Tibial artery (tissue), 4 donors: ENCODE results near the gene SYS1.
A peak's percentile ranks its signal among the peaks of the same experiment; 100 is the strongest.

ENCODE experiments used
- DNase-seq, 2 donors: peaks; one replicate each; pipeline ENCODE4 v3.0.0-alpha.2; 2019
- H3K27ac ChIP-seq, 2 donors: fragments of 200-600 bp; sonication (generic) in 1 of 2; 1 replicate in 1 of 2; 2 replicates in 1 of 2; pipeline ENCODE4 v1.5.1; 2018 to 2019; ENCODE audit warnings: mild to moderate bottlenecking in 1 of 2
- H3K27me3 ChIP-seq, 2 donors: fragments of 200-600 bp; sonication (generic) in 1 of 2; one replicate each; pipeline versions ENCODE4 v1.5.1 to v1.6.0; 2016 to 2019
- H3K36me3 ChIP-seq, 3 donors: fragments of 200-600 bp; sonication (generic) in 2 of 3; one replicate each; pipeline ENCODE4 v1.5.1; 2016 to 2019; ENCODE audit warnings: mild to moderate bottlenecking in 2 of 3
- H3K4me1 ChIP-seq, 4 donors: fragments of 200-600 bp; sonication (generic) in 2 of 4; 1 replicate in 3 of 4; 2 replicates in 1 of 4; pipeline ENCODE4 v1.5.1; 2016 to 2019
- H3K4me3 ChIP-seq, 2 donors: fragments of 200-600 bp; sonication (generic) in 1 of 2; 1 replicate in 1 of 2; 2 replicates in 1 of 2; pipeline ENCODE4 v1.5.1; 2018 to 2019; ENCODE audit warnings: mild to moderate bottlenecking in 2 of 2
- H3K9me3 ChIP-seq, 3 donors: fragments of 200-600 bp; sonication (generic) in 1 of 3; one replicate each; pipeline ENCODE4 v1.5.1; 2016 to 2019
- CTCF ChIP-seq, 2 experiments: fragments of 200-600 bp in 1 of 2; fragments of 450-650 bp in 1 of 2; IDR thresholded peaks; one replicate each; pipeline ENCODE4 v1.5.1; 2017 to 2019; ENCODE audit warnings: antibody characterized with exemption in 2 of 2, mild to moderate bottlenecking in 1 of 2, moderate library complexity in 1 of 2
- intact Hi-C: fragments of 100-400 bp; cut with DNase I; formaldehyde crosslinking; loops from one replicate; pipeline ENCODE4 v1.15.0; 2023; ENCODE audit warnings: low total_unique reads

SYS1 gene

GRCh38 chr20:45318386-45318939 is 44.5 kb upstream of the SYS1 start:
- TF ChIP-seq CTCF (IDR thresholded peaks at IDR 0.05): no peak
- peaks cover 0 to 36% of the 10 kb centered on the region in 2 donors for H3K27me3 ChIP-seq
- intact Hi-C loops: loop anchor here (5.0 kb wide), 3 partner anchors 119 to 454 kb away; no protein-coding TSS in a partner anchor

GRCh38 chr20:45318948-45319347 is 44.0 kb upstream of the SYS1 start:
- no peaks in the 10 kb centered on the region for H3K9me3 ChIP-seq
- peaks cover 0 to 31% of the 10 kb centered on the region in 2 donors for H3K27me3 ChIP-seq
- DNase-seq: no peak
- TF ChIP-seq CTCF (IDR thresholded peaks at IDR 0.05): no peak
- intact Hi-C loops: loop anchor here (5.0 kb wide), 3 partner anchors 118 to 453 kb away; no protein-coding TSS in a partner anchor
- H3K4me3 ChIP-seq: no peak overlapping the region
- no peaks in the 10 kb centered on the region for H3K36me3 ChIP-seq
- peaks cover 0 to 10% (median 3%) of the 10 kb centered on the region in 4 donors for H3K4me1 ChIP-seq
- no peak overlapping the region for H3K27ac ChIP-seq

More at GRCh38 chr20:45318386-45318939, 44.5 kb upstream of the SYS1 start:
- H3K9me3 ChIP-seq: no peaks in the 10 kb centered on the region
- no peaks in the 10 kb centered on the region for H3K36me3 ChIP-seq
- DNase-seq: no peak
- no peak overlapping the region for H3K27ac ChIP-seq
- H3K4me3 ChIP-seq: no peak overlapping the region
- peaks cover 0 to 10% (median 3%) of the 10 kb centered on the region in 4 donors for H3K4me1 ChIP-seq

- no peak for DNase-seq
- TF ChIP-seq CTCF (IDR thresholded peaks at IDR 0.05): no peak
- Histone ChIP-seq H3K27me3 (peaks cover 0 to 15% of the 10 kb centered on the region in 2 donors), H3K36me3 (peaks cover 0 to 17% (median 10%) of the 10 kb centered on the region in 3 donors), H3K27ac (no peak overlapping the region), H3K4me3 (no peak overlapping the region), H3K4me1 (peaks cover 0 to 7% (median 3%) of the 10 kb centered on the region in 4 donors), H3K9me3 (no peaks in the 10 kb centered on the region)
- intact Hi-C loops: loop anchor here (5.0 kb wide), 1 partner anchor 51 kb away; no protein-coding TSS in a partner anchor
Measured at GRCh38 chr20:45320948-45321595, 41.9 kb upstream of the SYS1 start.

- intact Hi-C loops: loop anchor here (5.0 kb wide), 1 partner anchor 49 kb away; no protein-coding TSS in a partner anchor
- Histone ChIP-seq H3K9me3 (no peaks in the 10 kb centered on the region), H3K36me3 (peaks cover 12 to 36% (median 22%) of the 10 kb centered on the region in 3 donors), H3K27ac (peak overlapping the region in 1 of 2 donors; percentile 49), H3K4me1 (no peaks in the 10 kb centered on the region), H3K4me3 (no peak overlapping the region), H3K27me3 (no peaks in the 10 kb centered on the region)
- peak in 1 of 2 experiments; percentile 30 for TF ChIP-seq CTCF (IDR thresholded peaks at IDR 0.05)
- DNase-seq: peak; percentile 76 to 81
Measured at GRCh38 chr20:45322952-45323383, 40.0 kb upstream of the SYS1 start.

- Histone ChIP-seq H3K4me1 (peaks cover 0 to 5% (median 0%) of the 10 kb centered on the region in 4 donors), H3K27ac (peak overlapping the region in 1 of 2 donors; percentile 49), H3K27me3 (no peaks in the 10 kb centered on the region), H3K4me3 (no peak overlapping the region), H3K9me3 (no peaks in the 10 kb centered on the region), H3K36me3 (peaks cover 20 to 44% (median 29%) of the 10 kb centered on the region in 3 donors)
- intact Hi-C loops: loop anchor here (5.0 kb wide), 1 partner anchor 49 kb away; no protein-coding TSS in a partner anchor
- DNase-seq: no peak
- no peak for TF ChIP-seq CTCF (IDR thresholded peaks at IDR 0.05)
Measured at GRCh38 chr20:45323731-45324130, 39.2 kb upstream of the SYS1 start.
